Upper lobe of right lung (tissue), 1 donor: ENCODE data around the gene LIPJ. TPM values are rescaled to one million over a fixed set of nuclear protein-coding genes. Genes with fewer than 3 reads are reported as not detected.

Experiments used
- ATAC-seq: fragments of 200-7000 bp; cut with Tn5 transposase; one replicate; pipeline ENCODE4 v1.9.1; 2020; ENCODE audit warnings: mild to moderate bottlenecking, moderate library complexity
- DNase-seq: peaks from one replicate; pipeline ENCODE4 v3.0.0-alpha.2; 2020
- H3K27ac ChIP-seq: fragments of 200-600 bp; one replicate; pipeline ENCODE4 v1.8.0; 2022
- H3K27me3 ChIP-seq: fragments of 200-600 bp; one replicate; pipeline ENCODE4 v1.8.0; 2022; ENCODE audit warnings: mild to moderate bottlenecking
- H3K36me3 ChIP-seq: fragments of 200-600 bp; one replicate; pipeline ENCODE4 v1.8.0; 2022
- H3K4me1 ChIP-seq: fragments of 200-600 bp; one replicate; pipeline ENCODE4 v1.8.0; 2022
- H3K4me3 ChIP-seq: fragments of 200-600 bp; one replicate; pipeline ENCODE4 v1.8.0; 2022; ENCODE audit warnings: mild to moderate bottlenecking
- H3K9me3 ChIP-seq: fragments of 200-600 bp; one replicate; pipeline ENCODE4 v1.8.0; 2022
- intact Hi-C: fragments of 100-400 bp; cut with DNase I; formaldehyde crosslinking; loops from one replicate; pipeline ENCODE4 v1.11.0; 2022
- long read RNA-seq: library from polyadenylated mRNA; unstranded; transcript quantifications from one replicate; pipeline ENCODE4 v2.0.0, GENCODE V29; 2021
- total RNA-seq: library from RNA; stranded (reverse); fragmentation: NEBNext Ultra II Directional; extraction: Animal tissue kit (Norgen Biotek cat#: 25700); gene quantifications from one replicate; pipeline ENCODE4 v1.2.1, GENCODE V29; 2021
- TF ChIP-seq, protein P1 (sequence below): fragments of 200-600 bp; IDR thresholded peaks from one replicate; pipeline ENCODE4 v1.8.0; 2022; ENCODE audit warnings: antibody characterized with exemption
- donor health status: DM: no; HTN: yes; CAD: no; lungs with severe emphysema.

LIPJ gene, protein sequence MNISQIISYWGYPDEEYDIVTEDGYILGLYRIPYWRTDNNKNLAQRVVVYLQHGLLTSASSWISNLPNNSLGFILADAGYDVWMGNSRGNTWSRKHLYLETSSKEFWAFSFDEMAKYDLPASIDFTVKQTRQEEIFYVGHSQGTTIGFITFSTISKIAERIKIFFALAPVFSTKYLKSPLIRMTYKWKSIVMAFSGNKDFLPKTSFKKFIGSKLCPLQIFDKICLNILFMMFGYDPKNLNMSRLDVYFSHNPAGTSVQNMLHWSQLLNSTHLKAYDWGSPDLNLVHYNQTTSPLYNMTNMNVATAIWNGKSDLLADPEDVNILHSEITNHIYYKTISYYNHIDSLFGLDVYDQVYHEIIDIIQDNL
- not detected for total RNA-seq
- long read RNA-seq: 0 reads

DNA sequence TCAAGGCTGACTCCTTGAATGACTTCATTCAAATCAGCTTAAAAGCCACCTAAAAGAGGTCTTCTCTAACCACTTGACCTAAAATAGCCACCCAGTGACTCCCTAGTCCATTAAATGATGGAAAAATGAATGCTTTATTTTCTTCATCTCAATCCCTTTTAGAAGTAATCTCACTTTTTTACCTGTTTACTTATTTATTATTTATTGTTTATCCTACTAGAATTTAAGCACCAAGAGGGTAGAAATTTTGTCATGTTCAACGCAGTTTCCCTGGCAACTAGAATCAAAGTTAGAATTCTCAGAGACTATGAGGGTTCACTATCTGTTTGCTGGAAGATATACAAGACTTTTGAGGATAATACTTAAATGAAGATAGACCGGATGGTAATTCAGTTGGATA, at the start of gene LIPJ:
LIPJ (plus strand) TSS at position 301 of the 400 bp plus-strand sequence. CDS start 3,926 bp downstream, outside the sequence.
- Histone ChIP-seq H3K27ac (no peak within 1 kb of the TSS), H3K4me3 (no peak within 1 kb of the TSS), H3K36me3 (no peaks in the 10 kb centered on the region), H3K27me3 (no peaks in the 10 kb centered on the region), H3K9me3 (no peaks in the 10 kb centered on the region), H3K4me1 (no peaks in the 10 kb centered on the region)
- TF ChIP-seq, protein P1, sequence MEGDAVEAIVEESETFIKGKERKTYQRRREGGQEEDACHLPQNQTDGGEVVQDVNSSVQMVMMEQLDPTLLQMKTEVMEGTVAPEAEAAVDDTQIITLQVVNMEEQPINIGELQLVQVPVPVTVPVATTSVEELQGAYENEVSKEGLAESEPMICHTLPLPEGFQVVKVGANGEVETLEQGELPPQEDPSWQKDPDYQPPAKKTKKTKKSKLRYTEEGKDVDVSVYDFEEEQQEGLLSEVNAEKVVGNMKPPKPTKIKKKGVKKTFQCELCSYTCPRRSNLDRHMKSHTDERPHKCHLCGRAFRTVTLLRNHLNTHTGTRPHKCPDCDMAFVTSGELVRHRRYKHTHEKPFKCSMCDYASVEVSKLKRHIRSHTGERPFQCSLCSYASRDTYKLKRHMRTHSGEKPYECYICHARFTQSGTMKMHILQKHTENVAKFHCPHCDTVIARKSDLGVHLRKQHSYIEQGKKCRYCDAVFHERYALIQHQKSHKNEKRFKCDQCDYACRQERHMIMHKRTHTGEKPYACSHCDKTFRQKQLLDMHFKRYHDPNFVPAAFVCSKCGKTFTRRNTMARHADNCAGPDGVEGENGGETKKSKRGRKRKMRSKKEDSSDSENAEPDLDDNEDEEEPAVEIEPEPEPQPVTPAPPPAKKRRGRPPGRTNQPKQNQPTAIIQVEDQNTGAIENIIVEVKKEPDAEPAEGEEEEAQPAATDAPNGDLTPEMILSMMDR: no peak
- intact Hi-C loops: no loop called here
- no peak for ATAC-seq
- no peak for DNase-seq

DNA sequence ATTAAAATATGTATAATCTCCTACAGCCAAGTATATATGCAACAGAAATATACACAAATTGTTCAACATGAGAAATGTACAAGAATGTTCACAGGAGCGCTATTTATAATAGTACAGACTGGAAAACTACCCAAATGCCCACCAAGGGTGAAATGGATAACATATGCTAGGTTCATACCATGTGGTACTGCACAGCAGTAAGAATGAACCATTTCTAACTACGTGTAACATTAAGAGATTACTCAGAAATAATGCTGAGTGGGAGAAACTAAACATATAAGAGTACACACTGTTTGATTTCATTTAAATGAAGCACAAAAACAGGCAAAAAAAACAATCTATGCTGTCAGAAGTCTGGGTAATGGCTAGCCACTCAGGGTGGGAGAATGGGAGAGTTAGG, 49.2 kb upstream of the LIPJ start:
- ATAC-seq (no peak), DNase-seq (no peak)
- TF ChIP-seq, protein P1: no peak
- H3K4me3 ChIP-seq: no peak overlapping the region
- no peak overlapping the region for H3K27ac ChIP-seq
- H3K27me3 ChIP-seq: no peaks in the 10 kb centered on the region
- H3K36me3 ChIP-seq: no peaks in the 10 kb centered on the region
- H3K9me3 ChIP-seq: no peaks in the 10 kb centered on the region
- peaks cover 10% of the 10 kb centered on the region for H3K4me1 ChIP-seq
- intact Hi-C loops: no loop called here

DNA sequence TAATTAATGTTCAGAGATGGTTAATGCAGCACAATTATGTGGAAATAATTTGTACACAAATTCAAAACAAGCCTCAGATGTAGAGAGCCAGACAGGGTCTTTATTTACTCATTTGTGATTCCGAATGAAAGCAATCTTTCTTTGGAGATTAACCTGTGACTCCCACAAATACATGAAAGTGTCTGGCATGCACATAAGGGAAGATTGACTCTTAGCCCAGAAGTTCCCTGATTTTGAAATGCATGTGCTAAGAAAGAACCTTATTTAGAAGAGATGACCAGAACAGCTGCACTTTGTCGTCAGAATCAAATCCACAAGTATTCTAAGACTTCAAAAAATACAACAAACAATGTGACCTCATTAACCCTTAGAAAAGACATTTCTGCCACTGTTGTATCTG, 48.5 kb upstream of the LIPJ start:
- Histone ChIP-seq H3K27me3 (no peaks in the 10 kb centered on the region), H3K27ac (no peak overlapping the region), H3K4me1 (peaks cover 10% of the 10 kb centered on the region), H3K36me3 (no peaks in the 10 kb centered on the region), H3K4me3 (no peak overlapping the region), H3K9me3 (no peaks in the 10 kb centered on the region)
- intact Hi-C loops: no loop called here
- DNase-seq: no peak
- no peak for ATAC-seq
- TF ChIP-seq, protein P1: no peak

DNA sequence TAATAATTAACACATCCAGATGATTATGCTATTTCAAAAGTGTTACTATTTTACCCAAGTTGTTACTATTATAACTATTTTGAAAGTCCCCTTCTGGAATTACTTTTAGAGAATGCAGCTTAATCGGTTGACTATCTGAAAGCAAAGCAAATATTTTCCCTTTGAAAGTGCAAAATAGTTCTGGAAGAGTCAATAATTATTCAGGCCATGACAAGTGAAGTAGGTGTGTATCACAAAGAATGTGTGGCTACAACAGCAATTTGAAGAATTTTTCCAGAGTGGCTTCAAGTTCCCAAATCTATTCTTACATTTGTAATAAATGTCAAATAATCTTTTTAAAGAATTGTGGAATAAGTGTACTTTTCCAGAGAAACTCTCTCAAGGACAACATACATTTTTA, 46.2 kb upstream of the LIPJ start:
- ATAC-seq: peak; percentile 38
- Histone ChIP-seq H3K27ac (peak overlapping the region; percentile 48), H3K27me3 (no peaks in the 10 kb centered on the region), H3K4me3 (no peak overlapping the region), H3K36me3 (no peaks in the 10 kb centered on the region), H3K4me1 (peaks cover 10% of the 10 kb centered on the region), H3K9me3 (no peaks in the 10 kb centered on the region)
- intact Hi-C loops: no loop called here
- TF ChIP-seq, protein P1: no peak
- DNase-seq: no peak

DNA sequence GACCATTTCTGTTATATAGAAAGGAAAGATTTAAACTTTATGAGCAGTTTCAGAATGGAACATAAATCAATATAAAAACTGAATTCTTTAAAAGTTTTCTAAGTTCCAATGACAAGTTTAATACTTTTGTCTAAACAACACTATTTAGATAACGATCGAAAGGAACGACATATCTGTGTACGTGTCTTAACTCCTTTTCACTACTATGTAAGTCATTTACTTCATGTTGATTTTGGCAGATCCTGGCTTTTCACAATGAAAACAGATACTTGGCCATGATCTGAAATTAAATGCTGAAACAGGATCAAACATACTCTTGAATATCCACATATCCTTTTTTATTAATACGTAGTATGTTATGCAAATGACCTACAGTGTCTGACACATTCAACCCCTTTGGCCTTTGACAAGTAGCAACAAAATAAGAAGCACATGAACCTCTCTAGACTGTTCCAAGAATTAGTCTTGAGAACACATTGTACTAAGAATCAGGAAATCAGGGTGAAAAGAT, 45.4 kb upstream of the LIPJ start:
- H3K27me3 ChIP-seq: no peaks in the 10 kb centered on the region
- intact Hi-C loops: no loop called here
- TF ChIP-seq, protein P1: no peak
- H3K4me3 ChIP-seq: no peak overlapping the region
- ATAC-seq (peak; percentile 70), DNase-seq (no peak)
- H3K4me1 ChIP-seq: peaks cover 10% of the 10 kb centered on the region
- peak overlapping the region; percentile 48 for H3K27ac ChIP-seq
- H3K9me3 ChIP-seq: no peaks in the 10 kb centered on the region
- H3K36me3 ChIP-seq: no peaks in the 10 kb centered on the region
